ENCODE results near the gene GNMT. TPM values are rescaled to one million over a fixed set of nuclear protein-coding genes. Genes with fewer than 3 reads are reported as not detected.

Gene GNMT
- polyA plus RNA-seq, 3 donors = 0.17 to 7.8 (median 0.31) TPM

DNA sequence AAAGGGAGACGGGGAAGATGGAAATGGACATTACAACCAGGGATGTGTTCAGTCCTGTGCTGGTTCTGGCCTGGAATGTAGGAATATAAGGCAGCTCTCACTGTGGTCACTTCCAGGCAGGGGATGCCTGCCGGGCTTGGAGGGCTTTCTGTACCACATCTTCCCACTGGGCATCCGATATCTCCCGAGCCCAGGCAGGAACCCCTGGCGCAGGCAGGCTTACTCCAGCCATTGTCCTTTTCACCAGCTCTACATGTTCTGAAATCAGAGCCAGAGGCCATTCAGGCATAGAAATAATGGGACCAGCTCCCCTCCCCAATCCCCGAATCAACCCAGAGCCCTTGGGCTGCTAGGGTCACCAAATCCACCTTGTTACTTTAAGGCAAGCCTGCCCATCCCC, 51.8 kb downstream of the GNMT start:
- H3K27me3 ChIP-seq (ENCODE audit: control insufficient read depth in 2 of 2, insufficient read depth in 2 of 2, low read length in 2 of 2) = no peaks in the 10 kb centered on the region
- peaks cover 38 to 41% of the 10 kb centered on the region in 2 donors for H3K4me1 ChIP-seq (ENCODE audit: control insufficient read depth in 1 of 2, insufficient read depth in 2 of 2, low read length in 2 of 2)
- 94% methylated on average over 5 of the region's 6 CpGs for WGBS (ENCODE audit: insufficient coverage)
- peak overlapping the region in 1 of 2 donors; percentile 59 for H3K27ac ChIP-seq (ENCODE audit: low read depth in 1 of 2, low read length in 2 of 2)
- peaks cover 53% of the 10 kb centered on the region for H3K79me2 ChIP-seq (ENCODE audit: insufficient read depth, low read length)
- Mint-ChIP-seq H3K36me3 (peaks cover 47 to 53% of the 10 kb centered on the region in 2 donors), H3K4me1 (peaks cover 39% of the 10 kb centered on the region), H3K4me3 (no peak overlapping the region), H3K9me3 (no peaks in the 10 kb centered on the region), H3K27ac (peak overlapping the region in 4 of 7 donors; percentile 1 to 42 (median 12)), H3K27me3 (ENCODE audit: low read depth in 3 of 3) (peaks cover 0 to 3% (median 1%) of the 10 kb centered on the region in 3 donors)
- no peak overlapping the region for H2AFZ ChIP-seq (ENCODE audit: insufficient read depth, low read depth, low read length, poor library complexity, severe bottlenecking)
- H3K4me2 ChIP-seq (replicated peaks; ENCODE audit: extremely low read depth, low read length, poor library complexity, severe bottlenecking) = peak overlapping the region; percentile 96
- no peak overlapping the region for H3K4me3 ChIP-seq (replicated peaks in 1 of 3; ENCODE audit: low read depth in 2 of 3, low read length in 3 of 3)
- H3K9me3 ChIP-seq (replicated peaks in 1 of 2; ENCODE audit: control insufficient read depth in 1 of 2, insufficient read depth in 1 of 2, low read length in 2 of 2) = no peaks in the 10 kb centered on the region
- no peak for DNase-seq
- H4K20me1 ChIP-seq (ENCODE audit: insufficient read depth, low read length) = peaks cover 31% of the 10 kb centered on the region
- H3K9ac ChIP-seq (ENCODE audit: insufficient read depth, low read length, poor library complexity, severe bottlenecking) = peak overlapping the region; percentile 71
- intact Hi-C loops (cut with micrococcal nuclease) = loop anchor here (5.0 to 10.0 kb wide), 3 partner anchors 35 to 502 kb away; partner anchors contain the start of genes PEX6 (in 2 of the 2), LRRC73 (in 1 of the 2), POLR1C (in 1 of the 2) and YIPF3 (in 1 of the 2)
- TF ChIP-seq, protein P1, sequence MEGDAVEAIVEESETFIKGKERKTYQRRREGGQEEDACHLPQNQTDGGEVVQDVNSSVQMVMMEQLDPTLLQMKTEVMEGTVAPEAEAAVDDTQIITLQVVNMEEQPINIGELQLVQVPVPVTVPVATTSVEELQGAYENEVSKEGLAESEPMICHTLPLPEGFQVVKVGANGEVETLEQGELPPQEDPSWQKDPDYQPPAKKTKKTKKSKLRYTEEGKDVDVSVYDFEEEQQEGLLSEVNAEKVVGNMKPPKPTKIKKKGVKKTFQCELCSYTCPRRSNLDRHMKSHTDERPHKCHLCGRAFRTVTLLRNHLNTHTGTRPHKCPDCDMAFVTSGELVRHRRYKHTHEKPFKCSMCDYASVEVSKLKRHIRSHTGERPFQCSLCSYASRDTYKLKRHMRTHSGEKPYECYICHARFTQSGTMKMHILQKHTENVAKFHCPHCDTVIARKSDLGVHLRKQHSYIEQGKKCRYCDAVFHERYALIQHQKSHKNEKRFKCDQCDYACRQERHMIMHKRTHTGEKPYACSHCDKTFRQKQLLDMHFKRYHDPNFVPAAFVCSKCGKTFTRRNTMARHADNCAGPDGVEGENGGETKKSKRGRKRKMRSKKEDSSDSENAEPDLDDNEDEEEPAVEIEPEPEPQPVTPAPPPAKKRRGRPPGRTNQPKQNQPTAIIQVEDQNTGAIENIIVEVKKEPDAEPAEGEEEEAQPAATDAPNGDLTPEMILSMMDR (IDR thresholded peaks at IDR 0.05) = no peak
- H3K36me3 ChIP-seq (replicated peaks in 1 of 2; ENCODE audit: control insufficient read depth in 1 of 2, insufficient read depth in 2 of 2, low read length in 2 of 2) = peaks cover 55 to 56% of the 10 kb centered on the region in 2 donors

DNA sequence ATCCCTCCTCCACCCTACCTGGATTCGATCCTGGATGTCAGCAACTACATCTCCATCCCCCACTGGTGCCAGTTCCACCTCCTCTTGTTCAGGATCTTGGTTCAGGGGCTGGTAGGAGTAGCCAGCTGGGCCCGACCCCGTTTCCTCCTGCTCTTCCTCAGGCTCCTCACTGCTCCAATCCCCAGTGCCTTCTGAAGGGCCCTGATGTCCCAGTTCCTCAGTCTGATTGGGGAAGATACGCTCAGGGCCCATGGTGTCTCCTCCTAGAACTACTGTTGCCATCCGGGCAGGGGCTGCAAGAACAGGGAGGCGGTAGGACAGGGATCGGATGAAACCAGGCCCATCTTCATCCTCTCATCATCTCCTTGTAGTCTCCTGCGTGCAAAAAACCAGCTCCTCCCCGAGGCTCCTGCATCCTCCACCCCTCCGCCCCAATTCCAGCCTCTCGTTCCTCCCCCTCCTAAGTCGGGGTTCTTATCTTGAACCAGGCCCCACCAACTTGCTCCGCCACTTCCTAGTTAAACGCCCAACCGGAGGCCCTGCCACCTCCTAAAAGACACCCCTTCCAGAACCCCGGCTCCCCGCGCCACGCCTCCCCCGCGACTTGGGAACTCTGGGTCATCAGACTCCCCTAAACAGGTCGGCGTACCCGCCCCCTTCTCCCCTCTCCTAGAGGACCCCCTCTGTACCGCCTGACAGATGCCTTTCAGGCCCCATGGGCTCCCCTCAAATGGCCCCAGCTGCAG, 52.7 kb downstream of the GNMT start:
- Mint-ChIP-seq H3K36me3 (peaks cover 47 to 53% of the 10 kb centered on the region in 2 donors), H3K4me1 (peaks cover 39% of the 10 kb centered on the region), H3K9me3 (no peaks in the 10 kb centered on the region), H3K27me3 (ENCODE audit: low read depth in 3 of 3) (peaks cover 0 to 3% (median 3%) of the 10 kb centered on the region in 3 donors), H3K27ac (peak overlapping the region; percentile 76 to 95 (median 91)), H3K4me3 (peak overlapping the region; percentile 91 to 98)
- H3K79me2 ChIP-seq (ENCODE audit: insufficient read depth, low read length) = peaks cover 59% of the 10 kb centered on the region
- peaks cover 38 to 41% of the 10 kb centered on the region in 2 donors for H3K4me1 ChIP-seq (ENCODE audit: control insufficient read depth in 1 of 2, insufficient read depth in 2 of 2, low read length in 2 of 2)
- H3K4me2 ChIP-seq (replicated peaks; ENCODE audit: extremely low read depth, low read length, poor library complexity, severe bottlenecking) = peak overlapping the region; percentile 96
- peak overlapping the region in 1 of 2 donors; percentile 59 for H3K27ac ChIP-seq (ENCODE audit: low read depth in 1 of 2, low read length in 2 of 2)
- peak in 2 of 3 donors; percentile 6 to 18 for DNase-seq
- TF ChIP-seq, protein P1 (IDR thresholded peaks at IDR 0.05) = no peak
- 3% methylated on average over 22 of the region's 25 CpGs for WGBS (ENCODE audit: insufficient coverage)
- no peaks in the 10 kb centered on the region for H3K27me3 ChIP-seq (ENCODE audit: control insufficient read depth in 2 of 2, insufficient read depth in 2 of 2, low read length in 2 of 2)
- H3K36me3 ChIP-seq (replicated peaks in 1 of 2; ENCODE audit: control insufficient read depth in 1 of 2, insufficient read depth in 2 of 2, low read length in 2 of 2) = peaks cover 55% of the 10 kb centered on the region in 2 donors
- H3K4me3 ChIP-seq (replicated peaks in 1 of 3; ENCODE audit: low read depth in 2 of 3, low read length in 3 of 3) = peak overlapping the region; percentile 64 to 96 (median 73)
- peaks cover 39% of the 10 kb centered on the region for H4K20me1 ChIP-seq (ENCODE audit: insufficient read depth, low read length)
- H3K9me3 ChIP-seq (replicated peaks in 1 of 2; ENCODE audit: control insufficient read depth in 1 of 2, insufficient read depth in 1 of 2, low read length in 2 of 2) = no peaks in the 10 kb centered on the region
- peak overlapping the region; percentile 71 for H3K9ac ChIP-seq (ENCODE audit: insufficient read depth, low read length, poor library complexity, severe bottlenecking)
- intact Hi-C loops (cut with micrococcal nuclease) = loop anchor here (5.0 to 10.0 kb wide), 3 partner anchors 36 to 502 kb away; partner anchors contain the start of genes PEX6 (in 2 of the 2), LRRC73 (in 1 of the 2), POLR1C (in 1 of the 2) and YIPF3 (in 1 of the 2)
- H2AFZ ChIP-seq (ENCODE audit: insufficient read depth, low read depth, low read length, poor library complexity, severe bottlenecking) = peak overlapping the region; percentile 92

Other genes with a start within 250 kb of the GNMT start
- gene PRPH2, start 238.2 kb upstream of the GNMT start, polyA plus RNA-seq = under 1 TPM in 1 of 3 donors, not detected in 2; 0.05 TPM
- 10 to 100 TPM; 19.3 to 31.3 (median 30.7) TPM for gene TBCC, start 214.7 kb upstream of the GNMT start, polyA plus RNA-seq
- gene BICRAL, start 178.7 kb upstream of the GNMT start, polyA plus RNA-seq = 10 to 100 TPM in 1 of 3 donors, 1 to 10 TPM in 2; 1.6 to 14.6 (median 2.2) TPM
- gene RPL7L1, start 81.1 kb upstream of the GNMT start, polyA plus RNA-seq = 10 to 100 TPM in 2 of 3 donors, 1 to 10 TPM in 1; 7.6 to 35.5 (median 29.7) TPM
- under 1 TPM; 0.27 to 0.83 (median 0.55) TPM for gene PTCRA, start 44.7 kb upstream of the GNMT start, polyA plus RNA-seq
- gene CNPY3, start 31.3 kb upstream of the GNMT start, polyA plus RNA-seq = 100 to 1,000 TPM; 237 to 295 (median 262) TPM
- 10 to 100 TPM; 10.6 to 16.2 (median 15.5) TPM for gene PEX6, start 18.4 kb downstream of the GNMT start, polyA plus RNA-seq
- 10 to 100 TPM; 10.3 to 24.9 (median 14.9) TPM for gene PPP2R5D, start 23.8 kb downstream of the GNMT start, polyA plus RNA-seq
- gene MEA1, start 53.2 kb downstream of the GNMT start, polyA plus RNA-seq = 10 to 100 TPM; 31.0 to 59.6 (median 58.8) TPM
- 100 to 1,000 TPM in 2 of 3 donors, 10 to 100 TPM in 1; 51.9 to 141 (median 106) TPM for gene KLHDC3, start 53.5 kb downstream of the GNMT start, polyA plus RNA-seq
- 10 to 100 TPM; 26.6 to 52.5 (median 43.3) TPM for gene RRP36, start 60.9 kb downstream of the GNMT start, polyA plus RNA-seq
- 10 to 100 TPM in 1 of 3 donors, 1 to 10 TPM in 2; 1.2 to 11.6 (median 2.4) TPM for gene CUL7, start 93.1 kb downstream of the GNMT start, polyA plus RNA-seq
- 10 to 100 TPM; 23.9 to 26.9 (median 26.3) TPM for gene MRPL2, start 98.7 kb downstream of the GNMT start, polyA plus RNA-seq
- gene KLC4, start 98.9 kb downstream of the GNMT start, polyA plus RNA-seq = 10 to 100 TPM in 1 of 3 donors, 1 to 10 TPM in 2; 6.0 to 16.2 (median 6.1) TPM
- gene PTK7, start 115.6 kb downstream of the GNMT start, polyA plus RNA-seq = under 1 TPM in 1 of 3 donors, not detected in 2; 0.19 TPM
- 10 to 100 TPM in 1 of 3 donors, 1 to 10 TPM in 2; 3.6 to 26.9 (median 3.8) TPM for gene SRF, start 210.5 kb downstream of the GNMT start, polyA plus RNA-seq
- 10 to 100 TPM in 1 of 3 donors, 1 to 10 TPM in 2; 2.9 to 68.8 (median 3.8) TPM for gene CUL9, start 221.4 kb downstream of the GNMT start, polyA plus RNA-seq